Fibroblast of lung (primary cell): ENCODE data around the gene GRIA1. TPM values are rescaled to one million over a fixed set of nuclear protein-coding genes. Genes with fewer than 3 reads are reported as not detected.

Experiments used
- DNase-seq, 2 donors: peaks; one replicate each; pipeline versions ENCODE4 v3.0.0 to v3.0.0-alpha.2; 2010; ENCODE audit warnings: low read depth in 2 of 2
- H2AFZ ChIP-seq: 2 replicates; pipeline ENCODE4 v1.5.1; 2012; ENCODE audit warnings: low read length, control low read depth, inconsistent platforms
- H3K27ac ChIP-seq: 2 replicates; pipeline ENCODE4 v1.5.1; 2011; ENCODE audit warnings: low read length, control low read depth; ENCODE audit not compliant: insufficient read depth
- H3K27me3 ChIP-seq: 2 replicates; pipeline ENCODE4 v1.5.1; 2011; ENCODE audit warnings: mild to moderate bottlenecking, low read length; ENCODE audit not compliant: control insufficient read depth, insufficient read depth
- H3K36me3 ChIP-seq: 2 replicates; pipeline ENCODE4 v1.5.1; 2011; ENCODE audit warnings: low read length; ENCODE audit not compliant: control insufficient read depth, insufficient read depth
- H3K4me1 ChIP-seq: 2 replicates; pipeline ENCODE4 v1.5.1; 2011; ENCODE audit warnings: low read length; ENCODE audit not compliant: control insufficient read depth, insufficient read depth; ENCODE audit errors: extremely low read depth
- H3K4me2 ChIP-seq: 2 replicates; pipeline ENCODE4 v1.5.1; 2011; ENCODE audit warnings: low read length, control low read depth; ENCODE audit not compliant: insufficient read depth; ENCODE audit errors: extremely low read depth
- H3K4me3 ChIP-seq, 4 experiments: fragments of 200-600 bp in 1 of 4; sonication (generic) in 1 of 4; replicated peaks in 1 of 4; 2 replicates each; pipeline ENCODE4 v1.5.1; 2011 to 2016; ENCODE audit warnings: low read length in 4 of 4, low read depth in 3 of 4, mild to moderate bottlenecking in 3 of 4, control low read depth in 2 of 4, inconsistent platforms in 1 of 4, mixed read lengths in 1 of 4; ENCODE audit not compliant: insufficient read depth in 1 of 4; ENCODE audit errors: control extremely low read depth in 1 of 4
- H3K79me2 ChIP-seq: 2 replicates; pipeline ENCODE4 v1.5.1; 2012; ENCODE audit warnings: mild to moderate bottlenecking, low read length, inconsistent platforms; ENCODE audit not compliant: control insufficient read depth, insufficient read depth
- H3K9ac ChIP-seq: 2 replicates; pipeline ENCODE4 v1.5.1; 2011; ENCODE audit warnings: mild to moderate bottlenecking, low read length, control low read depth; ENCODE audit not compliant: insufficient read depth
- H3K9me3 ChIP-seq: 2 replicates; pipeline ENCODE4 v1.5.1; 2012; ENCODE audit warnings: low read depth, low read length; ENCODE audit not compliant: control insufficient read depth, insufficient read depth
- H4K20me1 ChIP-seq: 2 replicates; pipeline ENCODE4 v1.5.1; 2011; ENCODE audit warnings: low read length; ENCODE audit not compliant: control insufficient read depth, insufficient read depth; ENCODE audit errors: extremely low read depth
- EZH2 ChIP-seq: IDR thresholded peaks from 2 replicates; pipeline ENCODE4 v1.5.1; 2012; ENCODE audit warnings: low read length, control low read depth, mild to moderate bottlenecking; ENCODE audit errors: missing control alignments
- polyA plus RNA-seq, 2 donors: library from polyadenylated mRNA; depleted of rRNA in 1 of 2; stranded (reverse) in 1 of 2; unstranded in 1 of 2; fragments of >200 nt; gene quantifications; 2 replicates each; pipeline ENCODE4 v1.2.1, GENCODE V29; 2011 to 2012; ENCODE audit warnings: missing spikeins in 1 of 2
- total RNA-seq: library from RNA; depleted of rRNA; stranded (reverse); fragments of >200 nt; gene quantifications from 2 replicates; pipeline ENCODE4 v1.2.1, GENCODE V29; 2014
- TF ChIP-seq, protein P1 (sequence below), 2 donors: IDR thresholded peaks in 1 of 2; conservative IDR thresholded peaks in 1 of 2; 1 replicate in 1 of 2; 2 replicates in 1 of 2; pipeline ENCODE4 v1.5.1; 2011 to 2012; ENCODE audit warnings: low read length in 2 of 2, control low read depth in 1 of 2, inconsistent platforms in 1 of 2, low read depth in 1 of 2, mild to moderate bottlenecking in 1 of 2

The GRIA1 gene
- total and polyA plus RNA-seq, 2 donors (not counting 1 experiment from before 2014, with no cell fraction given) = 2.0 to 4.5 TPM

DNA sequence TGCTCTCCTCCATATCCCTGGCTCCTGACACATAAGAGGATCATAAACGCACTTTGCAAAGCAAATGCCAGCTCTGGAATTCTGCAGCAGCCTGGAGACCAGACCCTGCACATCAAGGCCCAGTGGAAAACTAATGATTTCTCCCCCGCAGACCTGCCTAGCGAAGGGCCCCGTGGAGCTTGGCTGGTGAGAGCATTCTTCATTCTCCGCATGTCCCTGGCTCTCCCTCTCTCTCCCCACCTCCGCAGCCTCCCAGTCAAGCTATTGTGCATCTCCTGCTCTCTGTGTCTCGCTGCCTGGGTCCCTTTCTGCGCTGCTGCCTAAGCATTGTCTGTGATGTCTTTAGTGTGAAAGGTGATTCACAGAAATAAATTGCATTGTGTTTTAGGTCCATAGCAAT lies 46.7 kb downstream of the GRIA1 start:
- no peak for DNase-seq
- Histone ChIP-seq H3K4me3 (no peak overlapping the region), H3K79me2 (no peaks in the 10 kb centered on the region), H3K9ac (no peak overlapping the region), H3K27me3 (no peaks in the 10 kb centered on the region), H4K20me1 (no peaks in the 10 kb centered on the region), H3K4me1 (peaks cover under 1% of the 10 kb centered on the region), H3K27ac (no peak overlapping the region), H2AFZ (no peak overlapping the region), H3K4me2 (no peak overlapping the region), H3K9me3 (no peaks in the 10 kb centered on the region), H3K36me3 (no peaks in the 10 kb centered on the region)
- TF ChIP-seq, protein P1, sequence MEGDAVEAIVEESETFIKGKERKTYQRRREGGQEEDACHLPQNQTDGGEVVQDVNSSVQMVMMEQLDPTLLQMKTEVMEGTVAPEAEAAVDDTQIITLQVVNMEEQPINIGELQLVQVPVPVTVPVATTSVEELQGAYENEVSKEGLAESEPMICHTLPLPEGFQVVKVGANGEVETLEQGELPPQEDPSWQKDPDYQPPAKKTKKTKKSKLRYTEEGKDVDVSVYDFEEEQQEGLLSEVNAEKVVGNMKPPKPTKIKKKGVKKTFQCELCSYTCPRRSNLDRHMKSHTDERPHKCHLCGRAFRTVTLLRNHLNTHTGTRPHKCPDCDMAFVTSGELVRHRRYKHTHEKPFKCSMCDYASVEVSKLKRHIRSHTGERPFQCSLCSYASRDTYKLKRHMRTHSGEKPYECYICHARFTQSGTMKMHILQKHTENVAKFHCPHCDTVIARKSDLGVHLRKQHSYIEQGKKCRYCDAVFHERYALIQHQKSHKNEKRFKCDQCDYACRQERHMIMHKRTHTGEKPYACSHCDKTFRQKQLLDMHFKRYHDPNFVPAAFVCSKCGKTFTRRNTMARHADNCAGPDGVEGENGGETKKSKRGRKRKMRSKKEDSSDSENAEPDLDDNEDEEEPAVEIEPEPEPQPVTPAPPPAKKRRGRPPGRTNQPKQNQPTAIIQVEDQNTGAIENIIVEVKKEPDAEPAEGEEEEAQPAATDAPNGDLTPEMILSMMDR (conservative IDR thresholded peaks at IDR 0.05 in 1 of 2, IDR thresholded peaks at IDR 0.05 in 1 of 2; ENCODE audit: low read depth in 1 of 2, low read length in 2 of 2) = no peak
- no peak for TF ChIP-seq EZH2

DNA sequence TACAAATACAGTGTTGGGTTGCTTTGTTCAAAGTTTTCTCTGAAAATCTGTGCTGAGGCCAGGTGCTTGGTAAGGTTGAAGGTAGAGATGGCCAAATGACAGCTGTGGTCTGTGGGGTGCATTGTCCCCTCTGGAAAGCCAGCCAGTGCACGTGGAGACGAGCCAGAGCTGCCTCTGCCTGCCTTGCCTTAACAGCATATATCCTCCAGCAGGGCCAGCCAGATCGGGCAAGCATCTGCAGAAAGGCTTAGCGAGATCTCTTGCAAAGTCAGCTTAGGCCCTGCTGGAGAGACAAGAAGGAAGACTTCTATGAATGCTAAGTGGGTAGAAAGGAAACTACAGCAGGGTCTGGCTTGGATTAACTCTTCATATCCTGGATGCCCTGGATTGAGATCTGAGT lies 49.5 kb downstream of the GRIA1 start:
- no peaks in the 10 kb centered on the region for H3K36me3 ChIP-seq
- H3K4me1 ChIP-seq = peaks cover 2% of the 10 kb centered on the region
- no peak overlapping the region for H3K27ac ChIP-seq
- no peaks in the 10 kb centered on the region for H3K79me2 ChIP-seq
- H3K4me2 ChIP-seq = no peak overlapping the region
- DNase-seq = no peak
- no peaks in the 10 kb centered on the region for H3K9me3 ChIP-seq
- no peaks in the 10 kb centered on the region for H4K20me1 ChIP-seq
- TF ChIP-seq, protein P1 (conservative IDR thresholded peaks at IDR 0.05 in 1 of 2, IDR thresholded peaks at IDR 0.05 in 1 of 2; ENCODE audit: low read depth in 1 of 2, low read length in 2 of 2) = no peak
- no peak for TF ChIP-seq EZH2
- no peak overlapping the region for H3K9ac ChIP-seq
- no peaks in the 10 kb centered on the region for H3K27me3 ChIP-seq
- no peak overlapping the region for H3K4me3 ChIP-seq
- H2AFZ ChIP-seq = no peak overlapping the region

DNA sequence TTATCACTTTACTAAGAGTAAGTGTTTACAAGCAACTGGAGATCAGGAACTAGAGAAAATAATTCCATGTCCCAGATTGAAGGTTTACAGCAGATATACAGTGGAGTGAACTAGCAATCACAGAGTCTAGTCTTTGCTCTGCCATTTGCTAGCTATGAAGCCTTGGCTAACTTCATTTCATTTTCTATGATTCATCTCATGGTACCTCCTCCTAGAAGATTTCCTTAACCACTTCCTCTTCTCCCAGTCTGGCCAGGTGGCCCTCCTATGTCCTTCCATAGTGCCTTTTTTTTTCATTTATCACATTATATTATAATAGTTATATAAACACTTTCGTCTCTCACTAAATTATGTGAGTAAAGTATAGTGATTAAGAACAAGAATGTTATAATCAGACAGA lies 52.1 kb downstream of the GRIA1 start:
- H3K79me2 ChIP-seq = no peaks in the 10 kb centered on the region
- TF ChIP-seq, protein P1 (conservative IDR thresholded peaks at IDR 0.05 in 1 of 2, IDR thresholded peaks at IDR 0.05 in 1 of 2; ENCODE audit: low read depth in 1 of 2, low read length in 2 of 2) = no peak
- no peak for TF ChIP-seq EZH2
- H3K4me1 ChIP-seq = peaks cover 2% of the 10 kb centered on the region
- no peak overlapping the region for H3K9ac ChIP-seq
- no peak overlapping the region for H3K4me3 ChIP-seq
- DNase-seq = peak in 1 of 2 donors; percentile 75
- no peak overlapping the region for H3K4me2 ChIP-seq
- H2AFZ ChIP-seq = no peak overlapping the region
- H3K9me3 ChIP-seq = no peaks in the 10 kb centered on the region
- H4K20me1 ChIP-seq = no peaks in the 10 kb centered on the region
- H3K27ac ChIP-seq = no peak overlapping the region
- no peaks in the 10 kb centered on the region for H3K27me3 ChIP-seq
- H3K36me3 ChIP-seq = no peaks in the 10 kb centered on the region
